Hematopoietic multipotent progenitor cell treated with erythropoietin and hydrocortisone succinate and interleukin-3 and kit ligand, for 6 days (in vitro differentiated cells): ENCODE measurements around the gene GNL3L.
"Not testable (repeated sequence)": the region's sequence is repeated elsewhere in the genome, so short reads cannot be mapped to it uniquely, and the experiment has no call there.

ENCODE experiments used
- DNase-seq: peaks from one replicate; pipeline ENCODE4 v3.0.0-alpha.2; 2015

Gene GNL3L

DNA sequence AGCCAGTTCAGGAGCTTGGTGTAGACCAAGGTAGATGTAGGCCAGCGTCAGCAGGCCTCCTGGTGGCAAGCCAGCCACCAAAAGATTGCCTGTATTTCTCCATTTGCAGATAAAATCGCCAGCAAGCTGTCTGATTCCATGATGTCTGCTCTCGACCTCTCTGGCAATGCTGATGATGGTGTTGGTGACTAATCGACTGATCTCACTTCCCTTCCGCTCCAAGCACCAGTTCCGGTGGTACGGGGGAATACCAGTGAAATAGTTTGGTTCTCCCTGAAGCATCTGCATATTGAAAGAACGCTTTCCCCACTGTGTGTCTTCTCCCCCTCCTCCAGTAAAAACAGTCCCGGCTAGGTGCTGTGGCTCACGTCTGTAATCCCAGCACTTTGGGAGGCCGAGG lies 30.4 kb downstream of the GNL3L start:
- DNase-seq = no peak

GRCh38 chrX:54561622-54562021 lies 31.6 kb downstream of the GNL3L start:
- DNase-seq = no peak

- no peak for DNase-seq
These were observed 34.9 kb downstream of the GNL3L start for GRCh38 chrX:54564936-54565335.

GRCh38 chrX:54570332-54570731 lies 40.3 kb downstream of the GNL3L start:
- no peak for DNase-seq

DNA sequence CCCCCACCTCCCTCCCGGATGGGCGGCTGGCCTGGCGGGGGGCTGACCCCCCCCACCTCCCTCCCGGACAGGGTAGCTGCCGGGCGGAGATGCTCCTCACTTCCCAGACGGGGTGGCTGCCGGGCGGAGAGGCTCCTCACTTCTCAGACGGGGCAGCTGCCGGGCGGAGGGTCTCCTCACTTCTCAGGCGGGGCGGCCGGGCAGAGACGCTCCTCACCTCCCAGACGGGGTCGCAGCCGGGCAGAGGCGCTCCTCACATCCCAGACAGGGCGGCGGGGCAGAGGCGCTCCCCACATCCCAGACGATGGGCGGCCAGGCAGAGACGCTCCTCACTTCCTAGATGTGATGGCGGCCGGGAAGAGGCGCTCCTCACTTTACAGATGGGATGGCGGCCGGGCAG lies 42.6 kb downstream of the GNL3L start:
- DNase-seq = not testable (repeated sequence)

GRCh38 chrX:54597728-54598127 lies 67.7 kb downstream of the GNL3L start:
- DNase-seq = no peak

DNA sequence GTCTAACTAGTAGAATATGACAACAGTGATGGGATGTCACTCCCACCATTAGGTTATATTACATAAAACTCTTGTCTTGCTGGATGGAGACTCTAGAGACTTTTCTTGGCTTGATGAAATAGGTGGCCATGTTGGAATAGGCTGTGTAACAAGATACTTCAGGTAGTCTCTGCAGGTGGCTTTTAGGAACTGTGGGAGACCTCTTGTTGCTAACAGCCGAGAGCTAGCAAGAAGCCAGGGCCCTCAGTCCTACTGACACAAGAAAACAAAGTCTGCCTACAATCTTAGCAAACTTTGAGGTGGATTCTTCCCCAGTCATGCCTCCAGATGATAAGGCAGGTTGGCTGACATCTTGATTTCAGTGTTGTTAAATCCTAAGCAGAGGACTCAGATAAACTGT lies 72.5 kb downstream of the GNL3L start:
- no peak for DNase-seq
